Measurements from ENCODE around the gene CYSLTR2. TPM values are rescaled to one million over a fixed set of nuclear protein-coding genes. Genes with fewer than 3 reads are reported as not detected.
A peak's percentile ranks its signal among the peaks of the same experiment; 100 is the strongest.

Gene CYSLTR2
- total and polyA plus RNA-seq, 2 donors from 2014 or later, result 1.2 to 1.4 TPM

DNA sequence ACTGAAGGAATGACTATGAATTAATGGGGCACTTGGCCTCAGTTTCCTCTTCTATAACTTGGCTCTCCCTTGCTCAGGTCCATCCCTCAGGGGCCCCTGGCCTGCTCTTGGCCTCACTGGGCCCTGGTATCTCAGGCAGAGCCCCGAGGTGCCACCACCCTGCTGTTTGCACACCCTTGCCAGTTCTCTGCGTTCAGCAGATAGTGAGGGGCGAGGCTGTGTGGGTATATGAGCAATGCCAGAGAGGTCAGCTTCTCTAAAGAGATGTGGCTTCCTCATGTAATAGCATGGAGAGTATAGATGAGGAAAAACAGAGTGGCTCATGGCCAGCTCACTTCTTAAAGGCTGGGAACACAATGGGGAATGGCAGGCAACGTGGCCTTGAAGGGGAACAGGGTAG is 76.1 kb downstream of the CYSLTR2 start:
- H3K4me1 ChIP-seq (ENCODE audit: control insufficient read depth in 2 of 3, insufficient read depth in 2 of 3, low read depth in 1 of 3, low read length in 3 of 3), result no peaks in the 10 kb centered on the region
- no peaks in the 10 kb centered on the region for H3K27me3 ChIP-seq (ENCODE audit: control insufficient read depth, insufficient read depth, low read length)
- no peaks in the 10 kb centered on the region for H3K36me3 ChIP-seq (ENCODE audit: control insufficient read depth in 2 of 3, insufficient read depth in 3 of 3, low read length in 3 of 3)
- TF ChIP-seq, protein P1, sequence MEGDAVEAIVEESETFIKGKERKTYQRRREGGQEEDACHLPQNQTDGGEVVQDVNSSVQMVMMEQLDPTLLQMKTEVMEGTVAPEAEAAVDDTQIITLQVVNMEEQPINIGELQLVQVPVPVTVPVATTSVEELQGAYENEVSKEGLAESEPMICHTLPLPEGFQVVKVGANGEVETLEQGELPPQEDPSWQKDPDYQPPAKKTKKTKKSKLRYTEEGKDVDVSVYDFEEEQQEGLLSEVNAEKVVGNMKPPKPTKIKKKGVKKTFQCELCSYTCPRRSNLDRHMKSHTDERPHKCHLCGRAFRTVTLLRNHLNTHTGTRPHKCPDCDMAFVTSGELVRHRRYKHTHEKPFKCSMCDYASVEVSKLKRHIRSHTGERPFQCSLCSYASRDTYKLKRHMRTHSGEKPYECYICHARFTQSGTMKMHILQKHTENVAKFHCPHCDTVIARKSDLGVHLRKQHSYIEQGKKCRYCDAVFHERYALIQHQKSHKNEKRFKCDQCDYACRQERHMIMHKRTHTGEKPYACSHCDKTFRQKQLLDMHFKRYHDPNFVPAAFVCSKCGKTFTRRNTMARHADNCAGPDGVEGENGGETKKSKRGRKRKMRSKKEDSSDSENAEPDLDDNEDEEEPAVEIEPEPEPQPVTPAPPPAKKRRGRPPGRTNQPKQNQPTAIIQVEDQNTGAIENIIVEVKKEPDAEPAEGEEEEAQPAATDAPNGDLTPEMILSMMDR (IDR thresholded peaks at IDR 0.05; ENCODE audit: borderline replicate concordance, extremely low read depth, insufficient read depth), result no peak
- H3K9ac ChIP-seq (ENCODE audit: low read length in 3 of 3), result no peak overlapping the region
- DNase-seq (no peak), FAIRE-seq (no peak)
- H3K9me3 ChIP-seq (ENCODE audit: control insufficient read depth in 2 of 3, insufficient read depth in 1 of 3, low read length in 3 of 3), result no peaks in the 10 kb centered on the region
- intact Hi-C loops (cut with DNase I), result no loop called here
- no peak overlapping the region for H3K4me3 ChIP-seq (ENCODE audit: low read length in 3 of 3)
- H3K27ac ChIP-seq (ENCODE audit: low read depth in 2 of 2, low read length in 2 of 2), result no peak overlapping the region

DNA sequence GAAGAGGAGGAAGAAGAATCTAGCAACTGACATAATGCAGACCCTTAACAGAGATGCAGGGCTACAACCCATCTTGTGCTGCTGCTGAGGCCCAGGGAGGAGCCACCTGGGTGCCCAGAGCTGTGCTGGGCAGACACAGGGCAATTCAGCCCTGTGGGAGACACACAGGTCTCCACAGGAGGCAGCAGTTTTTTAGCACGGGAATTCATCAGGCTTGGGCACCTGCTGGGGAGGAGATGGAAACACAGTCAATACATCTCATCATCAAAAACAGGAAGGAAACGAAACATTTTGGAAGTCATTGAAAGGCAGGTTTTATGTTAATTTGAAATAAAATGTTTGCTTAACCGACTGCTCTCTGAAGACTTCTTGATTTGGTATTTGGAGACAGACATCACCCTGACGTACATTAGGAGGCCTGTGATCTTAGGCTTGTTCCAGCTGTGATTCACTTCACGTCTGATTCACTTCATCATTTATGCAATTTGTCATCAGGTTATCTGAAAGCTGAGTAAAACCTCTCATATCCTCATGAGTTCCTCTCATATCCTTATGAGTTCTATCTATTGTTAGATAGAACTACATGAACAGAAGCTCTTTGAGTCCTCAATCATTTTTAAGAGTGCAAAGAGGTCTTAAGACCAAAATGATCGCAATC is 77.4 kb downstream of the CYSLTR2 start:
- no peaks in the 10 kb centered on the region for H3K4me1 ChIP-seq (ENCODE audit: control insufficient read depth in 2 of 3, insufficient read depth in 2 of 3, low read depth in 1 of 3, low read length in 3 of 3)
- intact Hi-C loops (cut with DNase I), result no loop called here
- FAIRE-seq, result no peak
- H3K9ac ChIP-seq (ENCODE audit: low read length in 3 of 3), result no peak overlapping the region
- no peak overlapping the region for H3K27ac ChIP-seq (ENCODE audit: low read depth in 2 of 2, low read length in 2 of 2)
- no peaks in the 10 kb centered on the region for H3K27me3 ChIP-seq (ENCODE audit: control insufficient read depth, insufficient read depth, low read length)
- no peak overlapping the region for H3K4me3 ChIP-seq (ENCODE audit: low read length in 3 of 3)
- TF ChIP-seq, protein P1 (IDR thresholded peaks at IDR 0.05; ENCODE audit: borderline replicate concordance, extremely low read depth, insufficient read depth), result no peak
- DNase-seq, result no peak
- H3K36me3 ChIP-seq (ENCODE audit: control insufficient read depth in 2 of 3, insufficient read depth in 3 of 3, low read length in 3 of 3), result no peaks in the 10 kb centered on the region
- no peaks in the 10 kb centered on the region for H3K9me3 ChIP-seq (ENCODE audit: control insufficient read depth in 2 of 3, insufficient read depth in 1 of 3, low read length in 3 of 3)

DNA sequence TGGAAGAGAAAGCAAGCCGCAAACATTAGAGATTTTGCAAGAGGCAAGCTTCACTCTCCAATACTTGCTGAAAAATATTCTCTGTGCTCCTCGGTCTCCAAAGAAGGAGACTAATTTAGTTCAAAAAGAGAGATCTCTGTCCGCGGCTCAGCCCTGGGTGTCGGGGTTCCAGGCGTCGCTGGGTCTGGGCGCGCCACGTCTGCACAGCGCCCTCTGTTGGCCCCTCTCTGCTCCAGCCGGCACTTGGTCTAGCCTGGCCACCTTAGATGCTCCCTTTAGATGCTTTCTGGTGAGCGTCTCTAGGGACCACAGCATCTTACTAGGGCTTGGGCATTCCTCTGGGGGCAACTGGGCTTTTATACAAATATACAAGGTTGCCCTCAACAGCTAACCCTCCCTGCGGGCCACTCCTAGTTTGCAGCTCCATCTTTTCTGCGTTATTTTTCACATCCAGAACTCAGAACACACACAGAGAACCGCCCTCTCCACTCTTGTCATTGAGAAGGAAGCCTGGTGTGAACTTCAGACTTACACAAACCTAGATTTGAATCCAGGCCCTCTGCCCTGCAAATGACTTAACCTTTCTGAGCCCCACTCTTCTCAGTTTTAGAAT is 78.3 kb downstream of the CYSLTR2 start:
- Histone ChIP-seq H3K9me3 (ENCODE audit: control insufficient read depth in 2 of 3, insufficient read depth in 1 of 3, low read length in 3 of 3) (no peaks in the 10 kb centered on the region), H3K36me3 (ENCODE audit: control insufficient read depth in 2 of 3, insufficient read depth in 3 of 3, low read length in 3 of 3) (no peaks in the 10 kb centered on the region), H3K4me3 (ENCODE audit: low read length in 3 of 3) (peak overlapping the region in 2 of 3 donors; percentile 25 to 30), H3K4me1 (ENCODE audit: control insufficient read depth in 2 of 3, insufficient read depth in 2 of 3, low read depth in 1 of 3, low read length in 3 of 3) (no peaks in the 10 kb centered on the region), H3K27me3 (ENCODE audit: control insufficient read depth, insufficient read depth, low read length) (no peaks in the 10 kb centered on the region), H3K27ac (ENCODE audit: low read depth in 2 of 2, low read length in 2 of 2) (no peak overlapping the region), H3K9ac (ENCODE audit: low read length in 3 of 3) (no peak overlapping the region)
- no peak for FAIRE-seq
- TF ChIP-seq, protein P1 (IDR thresholded peaks at IDR 0.05; ENCODE audit: borderline replicate concordance, extremely low read depth, insufficient read depth), result peak; percentile 71
- intact Hi-C loops (cut with DNase I), result no loop called here
- DNase-seq, result peak; percentile 33 to 78 (median 50)

Measured in kidney (tissue), 14 donors.